NCI-H446 treated with DMSO at 0.1 percent for 48 hours (cell line): ENCODE measurements around the gene SMIM14.
A peak's percentile ranks its signal among the peaks of the same experiment; 100 is the strongest.
"Not testable (repeated sequence)": the region's sequence is repeated elsewhere in the genome, so short reads cannot be mapped to it uniquely, and the experiment has no call there.

ENCODE experiments used
- DNase-seq: peaks from one replicate; lab custom pipeline; 2025; lab: John Stamatoyannopoulos, UW

SMIM14 gene

DNA sequence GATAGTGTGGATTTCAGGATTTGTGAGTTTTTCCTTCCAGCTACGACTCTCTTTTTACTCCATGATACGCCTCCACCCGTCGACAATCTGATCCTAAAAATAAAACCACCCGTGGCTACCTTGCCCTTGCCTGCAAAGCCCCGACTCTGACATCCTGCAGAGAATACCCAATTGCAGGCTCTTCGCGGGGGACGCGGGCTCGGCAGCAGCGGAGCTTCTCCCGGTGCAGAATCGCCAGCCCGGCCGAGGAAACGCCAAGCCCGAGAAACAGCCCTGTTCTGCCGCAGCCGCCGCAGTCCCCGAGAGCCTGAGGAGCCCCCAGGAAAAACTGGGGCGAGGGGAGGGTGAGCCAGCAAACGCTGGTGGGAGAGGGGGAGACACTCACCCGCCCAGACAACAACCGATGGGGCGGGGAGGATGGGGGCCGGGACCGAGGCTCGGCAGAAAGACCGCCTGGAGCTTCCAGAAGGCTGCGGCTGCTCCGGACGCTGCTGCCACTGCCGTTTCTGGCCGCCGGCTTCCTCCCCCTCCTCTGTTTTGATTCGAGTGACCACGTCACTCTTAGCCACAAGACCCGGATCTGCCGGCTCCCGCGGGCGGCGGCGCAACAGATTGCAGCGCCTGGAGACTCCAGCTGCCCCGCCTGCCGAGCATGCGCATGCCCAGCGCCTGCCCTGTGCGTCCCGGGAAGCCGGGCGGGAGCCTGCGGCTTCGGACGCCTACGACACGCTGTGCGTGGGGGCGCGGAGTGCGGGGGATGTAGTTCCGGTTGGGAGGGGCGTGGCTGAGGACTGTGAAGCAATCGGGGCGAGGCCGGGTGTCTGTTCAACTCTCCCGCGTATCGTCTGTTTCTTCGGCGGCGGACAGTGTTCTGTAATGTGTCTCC is at the start of gene SMIM14:
TSS of gene SMIM14 (minus strand) at position 512 of the 886 bp plus-strand sequence. CDS start 33,720 bp downstream, outside the sequence.
- peak; percentile 88 for DNase-seq

DNA sequence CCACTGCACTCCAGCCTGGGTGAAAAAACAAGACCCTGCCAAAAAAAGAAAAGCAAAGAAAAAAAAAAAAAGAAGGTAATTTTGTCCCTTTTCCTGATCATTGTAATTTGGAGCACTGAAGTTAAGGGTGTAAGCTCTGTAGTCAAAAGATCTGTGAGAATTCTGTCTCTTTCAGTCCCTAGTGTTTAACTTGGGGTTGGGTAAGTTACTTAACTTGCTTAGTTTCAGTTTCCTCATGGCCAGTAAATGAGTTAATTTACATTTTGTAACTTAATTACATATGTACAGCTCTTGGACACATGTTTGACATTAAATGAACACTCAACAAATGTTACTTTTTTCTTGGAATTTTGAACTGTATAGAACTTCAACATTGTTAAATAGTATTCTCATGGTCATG is 48.3 kb upstream of the SMIM14 start:
- DNase-seq, result no peak

DNA sequence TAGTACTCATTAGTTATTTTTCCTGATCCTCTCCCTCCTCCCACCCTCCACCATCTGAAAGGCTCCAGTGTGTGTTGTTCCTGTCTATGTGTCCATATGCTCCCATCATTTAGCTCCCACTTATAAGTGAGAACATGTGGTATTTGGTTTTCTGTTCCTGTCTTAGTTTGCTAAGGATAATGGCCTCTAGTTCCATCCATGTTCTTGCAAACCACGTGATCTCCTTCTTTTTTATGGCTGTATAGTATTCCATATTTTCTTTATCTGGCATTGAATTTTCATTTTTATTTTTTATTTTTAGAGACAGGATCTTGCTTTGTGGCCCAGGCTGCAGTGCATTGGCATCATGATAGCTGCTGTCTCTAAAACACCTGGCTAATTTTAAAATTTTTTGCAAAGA is 47.3 kb upstream of the SMIM14 start:
- DNase-seq, result no peak

DNA sequence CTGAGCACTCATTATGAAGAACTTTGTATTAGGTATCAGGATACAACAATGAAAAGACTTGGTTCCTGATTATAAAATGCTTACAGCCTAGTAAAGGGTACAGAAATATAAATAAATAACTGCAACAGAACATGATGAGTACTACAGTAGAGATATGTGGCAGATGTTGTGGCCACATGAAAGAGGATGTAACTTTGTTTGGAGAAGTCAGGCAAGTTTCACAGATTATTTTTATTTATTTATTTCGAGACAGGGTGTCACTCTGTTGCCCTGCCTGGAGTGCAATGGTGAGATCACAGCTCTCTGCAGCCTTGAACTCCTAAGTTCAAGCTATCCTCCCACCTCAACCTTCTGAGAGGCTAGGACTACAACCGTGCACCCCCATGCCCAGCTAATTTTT is 43.5 kb upstream of the SMIM14 start:
- no peak for DNase-seq

DNA sequence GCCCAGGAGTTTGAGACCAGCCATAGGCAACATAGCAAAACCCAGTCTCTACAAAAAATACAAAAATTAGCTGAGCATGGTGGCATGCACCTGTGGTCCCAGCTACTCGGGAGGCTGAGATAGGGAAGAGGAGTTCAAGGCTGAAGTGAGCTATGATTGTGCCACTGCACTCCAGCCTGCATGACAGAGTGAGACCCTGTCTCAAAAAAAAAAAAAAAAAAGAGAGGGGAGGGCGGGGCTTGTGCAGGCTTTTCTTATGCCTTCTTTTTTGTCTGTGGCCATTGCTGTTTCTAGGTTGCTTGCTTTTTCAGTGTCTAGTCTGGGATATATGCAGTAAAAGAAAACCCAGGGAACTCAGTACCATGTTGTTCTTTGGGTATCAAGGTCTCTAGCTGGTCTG is 42.3 kb upstream of the SMIM14 start:
- DNase-seq, result not testable (repeated sequence)

DNA sequence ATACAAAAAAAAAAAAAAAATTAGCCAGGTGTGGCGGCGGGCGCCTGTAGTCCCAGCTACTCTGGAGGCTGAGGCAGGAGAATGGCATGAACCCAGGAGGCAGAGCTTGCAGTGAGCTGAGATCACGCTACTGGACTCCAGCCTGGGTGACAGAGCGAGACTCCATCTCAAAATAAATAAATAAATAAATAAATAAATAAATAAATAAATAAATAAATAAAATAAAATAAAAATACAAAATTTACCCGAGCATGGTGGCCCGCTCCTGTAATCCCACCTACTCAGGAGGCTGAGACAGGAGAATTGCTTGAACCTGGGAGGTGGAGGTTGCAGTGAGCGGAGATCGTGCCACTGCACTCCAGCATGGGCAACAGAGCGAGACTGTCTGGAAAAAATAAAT is 37.0 kb upstream of the SMIM14 start:
- not testable (repeated sequence) for DNase-seq

DNA sequence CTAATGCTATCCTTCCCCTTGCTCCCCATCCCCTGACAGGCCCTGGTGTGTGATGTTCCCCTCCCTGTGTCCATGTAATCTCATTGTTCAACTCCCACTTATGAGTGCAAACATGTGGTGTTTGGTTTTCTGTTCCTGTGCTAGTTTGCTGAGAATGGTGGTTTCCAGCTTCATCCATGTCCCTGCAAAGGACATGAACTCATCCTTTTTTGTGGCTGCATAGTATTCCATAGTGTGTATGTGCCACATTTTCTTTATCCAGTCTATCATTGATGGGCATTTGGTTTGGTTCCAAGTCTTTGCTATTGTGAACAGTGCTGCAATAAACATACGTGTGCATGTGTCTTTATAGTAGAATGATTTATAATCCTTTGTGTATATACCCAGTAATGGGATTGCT is 31.6 kb upstream of the SMIM14 start:
- DNase-seq, result not testable (repeated sequence)

DNA sequence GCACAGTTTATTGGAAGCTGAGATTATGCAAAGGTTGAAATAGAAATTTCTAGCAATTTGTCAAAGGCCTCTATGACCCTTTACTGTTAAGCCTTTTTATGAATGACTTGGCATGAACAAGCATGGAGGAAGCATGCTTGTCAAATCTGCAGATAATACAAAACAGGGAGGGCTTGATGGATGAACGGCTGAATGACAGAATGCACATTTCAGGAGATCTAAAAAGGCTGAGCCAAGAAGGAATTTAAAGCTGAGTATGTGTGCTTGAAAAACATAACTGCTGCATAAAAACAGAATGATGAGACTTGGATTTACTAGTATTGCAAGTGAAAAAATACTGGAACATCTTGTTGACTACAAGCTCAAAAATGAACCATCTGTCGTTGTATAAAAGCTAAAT is 30.2 kb upstream of the SMIM14 start:
- DNase-seq, result no peak

DNA sequence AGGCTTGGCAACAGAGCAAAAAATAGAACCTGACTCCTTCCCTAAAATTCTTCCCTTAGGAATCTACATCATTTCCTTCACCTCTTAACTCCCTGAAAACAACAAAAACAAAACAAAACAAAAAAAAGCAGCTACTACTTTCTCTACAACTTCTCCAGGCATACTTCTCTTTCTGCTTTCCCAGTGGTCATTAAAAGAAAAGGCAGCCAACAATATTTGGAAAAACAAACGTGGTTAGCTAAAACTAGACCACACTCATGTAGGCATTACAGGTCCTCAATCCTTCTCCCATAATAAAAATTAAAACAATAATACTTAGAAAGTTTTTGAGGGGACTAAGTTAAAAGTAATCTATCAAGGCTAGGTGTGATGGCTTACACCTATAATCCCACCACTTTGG is 29.0 kb upstream of the SMIM14 start:
- DNase-seq, result no peak

DNA sequence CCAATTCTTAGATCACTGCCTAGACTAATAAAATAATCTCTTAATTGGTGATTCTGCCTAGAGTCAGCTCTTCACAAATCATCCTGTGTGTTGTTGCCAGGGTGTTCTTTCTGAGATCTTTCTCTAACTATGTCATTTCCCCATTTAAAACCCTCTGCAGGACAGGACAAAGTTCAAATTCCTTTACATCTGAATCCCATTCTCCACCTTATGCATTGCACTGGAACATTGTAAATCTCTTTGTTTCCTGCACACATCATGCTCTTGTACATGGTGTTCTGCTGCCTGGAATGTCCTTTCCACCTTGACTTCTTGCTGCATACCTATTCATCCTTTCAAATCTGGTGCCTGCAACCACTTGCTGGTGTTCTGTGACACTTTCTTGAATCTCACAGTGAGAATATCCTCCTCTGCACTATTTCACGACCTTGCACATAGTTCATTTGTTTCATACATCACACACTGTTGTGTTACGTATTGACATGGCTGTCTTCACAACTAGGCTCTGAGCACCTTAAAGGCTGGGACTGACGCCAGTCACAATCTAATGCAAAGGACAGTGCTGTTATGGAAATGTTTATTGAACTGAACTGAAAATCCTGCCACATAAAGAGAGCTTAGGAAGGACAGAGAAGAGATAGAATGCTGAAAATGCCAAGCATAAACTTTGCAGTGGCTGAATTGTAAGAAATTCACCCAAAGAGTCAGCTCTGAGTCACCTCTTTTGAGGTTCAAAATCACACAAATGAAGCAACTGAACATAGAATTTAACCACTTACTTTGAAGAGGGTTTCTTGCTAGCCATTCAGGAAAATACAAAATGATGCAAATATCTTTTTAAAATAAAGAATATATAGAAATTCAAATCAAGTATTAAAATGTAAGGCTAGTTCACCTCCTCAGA is 26.4 kb upstream of the SMIM14 start:
- DNase-seq, result no peak

DNA sequence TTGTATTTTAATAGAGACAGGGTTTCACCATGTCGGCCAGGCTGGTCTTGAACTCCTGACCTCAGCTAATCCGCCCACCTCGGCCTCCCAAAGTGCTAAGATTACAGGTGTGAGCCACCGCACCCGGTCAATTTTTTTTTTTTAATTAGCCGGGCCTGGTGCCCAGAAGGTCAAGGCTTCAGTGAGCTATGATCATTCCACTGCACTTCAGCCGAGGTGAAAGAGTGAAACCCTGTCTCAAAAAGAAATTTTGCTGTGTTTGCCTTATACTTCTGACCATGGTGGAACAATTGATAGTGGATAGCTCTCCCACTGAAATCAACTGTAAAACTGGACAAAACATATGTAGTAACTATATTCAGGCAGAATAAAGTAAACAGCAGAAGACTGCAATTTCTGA is 24.0 kb upstream of the SMIM14 start:
- no peak for DNase-seq

DNA sequence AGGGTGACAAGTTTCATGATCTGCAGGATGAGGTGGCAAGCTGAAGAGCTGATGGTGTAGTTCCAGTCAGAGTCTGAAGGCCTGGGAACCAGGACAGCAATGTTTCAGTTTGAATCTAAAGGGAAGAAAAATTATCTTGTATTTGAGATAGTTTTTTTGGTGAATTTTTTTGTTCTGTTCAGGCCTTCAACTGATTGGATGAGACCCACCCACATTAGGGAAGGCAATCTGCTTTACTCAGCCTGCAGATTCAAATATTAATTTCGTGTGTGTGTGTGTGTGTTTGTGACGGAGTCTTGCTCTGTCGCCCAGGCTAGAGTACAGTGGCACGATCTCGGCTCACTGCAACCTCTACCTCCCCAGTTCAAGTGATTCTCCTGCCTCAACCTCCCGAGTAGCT is 22.1 kb upstream of the SMIM14 start:
- no peak for DNase-seq

DNA sequence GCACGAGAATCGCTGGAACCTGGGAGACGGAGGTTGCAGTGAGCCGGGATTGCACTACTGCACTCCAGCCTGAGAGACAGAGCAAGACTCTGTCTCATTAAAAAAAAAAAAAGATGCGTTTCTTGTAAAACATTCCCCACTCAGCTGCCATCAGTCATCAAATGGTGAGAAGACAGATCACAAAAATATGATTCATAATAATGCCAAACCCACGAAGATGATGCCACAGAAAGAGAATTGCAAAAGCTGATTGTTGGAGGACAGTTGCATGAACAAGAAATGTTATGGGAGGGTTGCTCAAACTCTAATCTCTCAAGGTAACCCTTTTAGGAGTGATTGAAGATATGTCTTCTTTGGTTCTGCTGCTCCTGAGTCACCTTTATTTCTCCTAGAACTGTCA is 21.4 kb upstream of the SMIM14 start:
- DNase-seq, result no peak

DNA sequence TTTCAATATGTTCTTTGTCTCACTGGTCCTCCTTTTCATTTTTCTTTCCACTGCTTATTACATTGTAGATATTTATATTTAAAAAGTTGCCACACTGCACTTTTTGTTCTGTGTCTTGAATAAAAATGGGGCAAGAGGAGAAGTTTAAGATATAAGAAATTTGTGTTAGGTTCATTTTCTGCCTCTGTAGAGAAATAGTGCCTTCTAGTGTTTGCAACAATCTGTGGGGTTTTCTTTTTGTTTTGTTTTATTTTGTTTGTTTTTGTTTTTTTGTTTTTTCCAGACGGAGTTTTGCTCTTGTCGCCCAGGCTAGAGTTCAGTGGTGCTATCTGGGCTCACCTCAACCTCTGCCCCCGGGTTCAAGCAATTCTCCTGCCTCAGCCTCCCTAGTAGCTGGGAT is 20.1 kb upstream of the SMIM14 start:
- DNase-seq, result no peak

DNA sequence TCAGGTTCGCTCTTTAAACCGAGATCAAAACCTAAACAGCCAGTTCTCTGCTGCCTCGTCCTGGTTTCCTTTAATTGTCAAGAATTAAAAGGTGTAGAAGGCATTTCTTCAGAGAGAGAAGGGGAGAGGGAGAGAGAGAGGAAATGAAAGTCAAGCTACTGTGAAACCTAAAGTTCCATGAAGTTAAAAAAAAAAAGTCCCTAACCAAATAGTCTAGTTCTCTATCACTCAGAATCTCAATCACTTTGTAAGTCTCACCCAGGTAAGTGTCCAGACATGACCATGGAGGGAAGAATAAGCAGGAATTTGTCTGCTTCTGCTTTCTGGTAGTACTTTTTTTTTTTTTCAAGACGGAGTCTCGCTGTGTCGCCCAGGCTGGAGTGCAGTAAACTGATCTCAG is 18.8 kb upstream of the SMIM14 start:
- DNase-seq, result no peak

DNA sequence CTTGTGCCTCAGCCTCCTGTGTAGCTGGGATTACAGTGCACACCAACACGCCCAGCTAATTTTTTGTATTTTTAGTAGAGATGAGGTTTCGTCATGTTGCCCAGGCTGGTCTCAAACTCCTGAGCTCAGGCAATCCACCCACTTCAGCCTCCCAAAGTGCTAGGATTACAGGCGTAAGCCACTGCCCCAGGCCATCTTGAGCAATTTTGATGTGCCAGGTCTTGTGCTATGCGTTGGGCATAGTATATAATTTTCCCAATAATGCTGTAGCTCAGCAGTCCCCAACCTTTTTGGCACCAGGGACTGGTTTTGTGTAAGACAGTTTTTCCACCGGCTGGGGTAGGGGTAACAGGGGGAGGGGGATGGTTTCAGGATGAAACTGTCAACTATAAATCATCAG is 18.0 kb upstream of the SMIM14 start:
- not testable (repeated sequence) for DNase-seq

DNA sequence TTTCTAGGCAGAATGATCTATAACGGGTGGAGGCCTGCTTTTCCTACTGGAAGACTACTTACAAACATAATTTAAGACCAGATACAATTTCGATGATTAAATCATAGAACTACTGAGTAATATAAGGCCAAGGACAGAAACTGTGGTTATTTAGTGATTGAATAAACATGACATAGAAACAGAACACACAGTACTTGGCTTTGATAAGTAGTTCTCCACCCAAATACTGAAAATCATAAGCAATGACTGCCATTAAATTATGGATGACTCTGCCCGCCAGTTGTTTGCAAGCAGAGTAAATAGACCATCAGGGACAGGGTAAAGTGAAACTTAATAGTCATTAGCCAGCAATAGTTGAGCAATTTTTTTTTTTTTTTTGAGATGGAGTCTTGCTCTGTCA is 17.2 kb upstream of the SMIM14 start:
- no peak for DNase-seq

DNA sequence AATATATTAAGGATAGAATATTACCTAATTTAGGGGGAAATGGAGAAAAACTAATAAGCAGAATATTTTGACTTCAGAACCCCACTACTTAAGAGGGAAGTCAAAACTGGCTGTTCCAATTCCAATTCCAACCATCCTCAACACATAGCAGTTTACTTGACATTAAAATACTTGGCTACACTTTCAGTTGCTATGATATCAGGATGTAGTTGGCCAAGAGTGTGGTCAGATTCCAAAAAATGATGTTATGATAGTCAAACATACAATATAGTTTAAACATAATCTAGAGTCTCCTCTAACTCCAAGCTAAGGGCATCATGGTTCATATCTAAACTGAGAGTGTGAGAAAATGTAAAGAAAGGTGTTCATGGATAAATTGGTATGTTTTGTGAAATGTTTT is 16.5 kb upstream of the SMIM14 start:
- no peak for DNase-seq

DNA sequence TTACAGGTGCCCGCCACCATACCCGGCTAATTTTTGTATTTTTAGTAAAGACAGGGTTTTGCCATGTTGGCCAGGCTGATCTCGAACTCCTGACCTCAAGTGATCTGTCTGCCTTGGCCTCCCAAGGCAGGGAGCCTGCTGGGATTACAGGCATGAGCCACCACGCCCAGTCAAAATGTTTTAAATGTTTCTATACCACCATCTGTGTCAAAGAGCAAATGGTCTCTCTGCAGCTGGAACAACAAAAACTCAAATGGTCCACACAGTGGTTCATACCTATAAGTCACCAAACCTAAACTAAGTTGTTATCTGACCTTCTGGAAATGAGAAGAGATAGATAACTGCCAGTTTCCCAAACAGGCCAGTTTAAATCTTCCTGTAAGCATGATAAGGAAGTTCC is 12.9 kb upstream of the SMIM14 start:
- not testable (repeated sequence) for DNase-seq

DNA sequence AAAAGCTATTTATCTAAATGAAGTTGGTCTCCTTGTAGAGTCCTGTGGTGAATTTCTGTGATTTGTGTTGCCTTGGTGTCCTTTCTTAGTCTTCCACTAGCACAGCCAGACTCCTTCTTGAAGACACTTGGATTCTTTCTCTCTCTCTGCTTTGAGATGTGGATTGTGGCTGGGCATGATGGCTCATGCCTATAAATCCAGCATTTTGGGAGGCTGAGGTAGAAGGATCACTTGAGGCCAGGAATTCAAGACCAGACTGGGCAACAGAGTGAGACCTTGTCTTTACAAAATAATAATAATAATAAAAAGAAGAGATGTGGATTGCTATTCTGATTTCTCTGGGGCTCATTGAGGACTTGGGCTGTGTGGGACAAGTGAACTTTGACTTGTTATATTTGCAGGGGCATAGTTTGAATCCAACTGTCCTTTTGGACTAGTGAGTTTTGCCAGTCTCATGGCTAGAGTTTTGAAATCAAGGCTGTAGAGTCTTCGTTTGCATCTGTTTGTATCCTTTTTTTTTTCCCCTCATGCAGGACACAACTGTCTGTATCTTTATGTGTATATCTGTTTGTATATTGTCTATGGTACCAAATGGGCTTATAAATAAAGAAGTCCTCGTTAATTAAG is 11.1 kb upstream of the SMIM14 start:
- no peak for DNase-seq

DNA sequence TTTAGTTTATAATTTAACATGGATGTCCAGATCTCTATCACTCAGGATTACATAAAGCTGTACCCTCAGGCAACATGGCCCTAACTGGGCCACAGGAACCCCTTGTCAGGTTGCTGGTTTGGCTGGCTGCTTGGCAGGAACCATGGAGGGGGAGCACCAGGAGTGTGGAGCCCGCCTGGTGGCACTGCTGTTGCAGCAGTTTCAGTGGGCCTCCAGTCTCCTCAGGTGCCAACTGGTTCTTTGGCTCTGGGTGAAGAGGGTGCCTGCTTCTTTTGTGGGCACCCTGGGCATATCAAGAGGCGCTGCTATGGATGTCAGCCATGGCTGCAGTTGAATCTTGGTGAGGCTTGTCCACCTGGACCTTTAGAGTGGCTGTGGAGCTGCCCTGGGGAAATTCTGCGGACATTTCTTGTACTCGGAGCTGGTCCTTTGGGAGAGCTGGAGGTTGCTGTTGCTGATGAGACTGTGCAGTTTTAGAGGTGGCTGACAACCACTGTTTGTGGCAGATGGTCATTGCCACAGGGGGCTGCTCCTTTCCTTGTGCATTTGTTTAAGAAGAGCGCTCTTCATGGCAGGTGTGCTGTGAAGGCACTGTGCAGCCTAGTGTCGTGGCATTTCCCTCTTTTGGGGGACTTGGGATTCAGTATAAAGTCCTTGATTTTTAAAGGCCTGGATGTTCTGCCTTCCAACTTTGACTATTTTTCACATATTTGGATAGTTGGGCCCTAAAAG is 10.3 kb upstream of the SMIM14 start:
- DNase-seq, result no peak

DNA sequence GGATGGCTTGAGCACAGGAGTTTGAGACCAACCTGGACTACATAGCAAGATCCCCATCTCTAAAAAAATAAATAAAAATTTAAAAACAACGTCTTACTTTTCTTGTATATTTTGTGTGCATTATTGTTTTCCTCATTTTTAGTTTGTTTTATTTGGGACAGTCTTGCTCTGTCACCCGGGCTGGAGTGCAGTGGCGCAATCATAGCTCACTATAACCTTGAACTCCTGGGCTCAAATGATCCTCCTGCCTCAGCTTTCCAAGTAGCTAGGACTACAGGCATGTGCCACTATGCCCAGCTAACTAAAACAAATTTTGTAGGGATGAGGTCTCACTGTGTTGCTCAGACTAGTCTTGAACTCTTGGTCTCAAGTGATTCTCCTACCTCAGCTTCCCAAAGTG is 9.5 kb upstream of the SMIM14 start:
- no peak for DNase-seq
